Measurements from ENCODE around the gene DNAJC1. TPM values are rescaled to one million over a fixed set of nuclear protein-coding genes. Genes with fewer than 3 reads are reported as not detected.

Gene DNAJC1
- total and polyA plus RNA-seq, 4 donors: 21.2 to 48.1 (median 32.5) TPM

DNA sequence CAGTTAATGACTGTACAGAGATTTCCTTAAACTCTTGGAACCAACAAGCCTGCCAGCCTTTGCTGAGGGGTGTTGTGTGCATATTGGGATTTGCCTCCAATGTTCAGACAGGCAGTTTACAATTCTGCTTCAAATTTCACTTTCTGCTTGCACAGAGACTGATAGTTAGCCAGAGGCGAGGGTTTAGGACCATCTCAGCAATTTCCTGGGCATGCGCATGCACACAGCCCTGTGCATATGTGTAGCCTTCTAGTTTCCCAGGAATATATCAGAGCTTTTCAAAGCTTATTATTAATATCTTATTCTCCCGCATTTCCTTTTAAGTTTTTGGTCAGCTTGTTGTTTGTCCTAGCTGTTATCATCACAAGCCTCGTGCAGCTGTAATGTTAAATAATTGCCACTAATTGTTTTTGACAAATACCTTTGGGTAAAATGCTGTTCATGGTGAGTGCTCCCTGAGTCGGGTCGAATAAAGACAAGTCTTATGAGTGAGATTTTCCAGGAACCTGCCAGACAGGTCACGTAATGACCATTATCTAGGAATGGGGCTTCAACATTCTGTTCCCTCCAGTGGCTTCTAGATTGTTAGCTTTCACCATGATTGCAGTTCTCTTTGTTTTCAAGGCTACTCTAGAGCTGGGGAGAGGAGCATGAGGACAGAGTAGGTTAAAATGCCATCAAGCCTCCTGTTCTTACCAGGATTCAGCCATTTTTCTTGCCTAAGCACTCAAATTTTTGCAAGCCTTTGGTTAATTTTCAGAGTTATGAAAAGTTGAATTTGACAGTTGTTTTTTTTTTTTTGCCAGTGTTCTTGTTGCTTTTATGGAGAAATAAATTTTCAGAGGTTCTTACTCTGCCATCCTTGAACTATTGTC, 24.1 kb upstream of the DNAJC1 start:
- Histone ChIP-seq H3K27me3 (ENCODE audit: control insufficient read depth in 4 of 4, insufficient read depth in 4 of 4, low read length in 3 of 4) (no peaks in the 10 kb centered on the region), H3K4me3 (ENCODE audit: low read depth in 1 of 3, low read length in 3 of 3) (no peak overlapping the region), H3K9ac (ENCODE audit: low read depth in 1 of 2, low read length in 2 of 2) (no peak overlapping the region), H3K9me3 (ENCODE audit: control insufficient read depth in 4 of 4, low read length in 3 of 4) (no peaks in the 10 kb centered on the region), H3K36me3 (ENCODE audit: control insufficient read depth in 4 of 4, insufficient read depth in 3 of 4, low read depth in 1 of 4, low read length in 3 of 4) (no peaks in the 10 kb centered on the region), H3K27ac (ENCODE audit: low read depth in 1 of 2, low read length in 2 of 2) (no peak overlapping the region), H3K4me1 (ENCODE audit: control insufficient read depth in 4 of 4, insufficient read depth in 4 of 4, low read length in 3 of 4) (no peaks in the 10 kb centered on the region)
- 88% methylated on average over 7 of the region's 7 CpGs for WGBS
- no peak for TF ChIP-seq HNF4A (conservative IDR thresholded peaks at IDR 0.05)
- TF ChIP-seq HNF4G (IDR thresholded peaks at IDR 0.05): no peak
- no peak for TF ChIP-seq SP1 (IDR thresholded peaks at IDR 0.05)
- no peak for TF ChIP-seq GABPA (IDR thresholded peaks at IDR 0.05 in 1 of 2, conservative IDR thresholded peaks at IDR 0.05 in 1 of 2)
- TF ChIP-seq EGR1 (IDR thresholded peaks at IDR 0.05; ENCODE audit: low read depth in 2 of 2): no peak
- no peak for TF ChIP-seq ZBTB33 (IDR thresholded peaks at IDR 0.05)
- TF ChIP-seq JUND (IDR thresholded peaks at IDR 0.05): no peak
- no peak for TF ChIP-seq TAF1 (conservative IDR thresholded peaks at IDR 0.05)
- no peak for TF ChIP-seq FOXA2 (IDR thresholded peaks at IDR 0.05)
- no peak for TF ChIP-seq RAD21 (IDR thresholded peaks at IDR 0.05)
- TF ChIP-seq RXRA (IDR thresholded peaks at IDR 0.05): no peak
- TF ChIP-seq CTCF (IDR thresholded peaks at IDR 0.05; ENCODE audit: low read depth, low read length, missing input control): no peak
- TF ChIP-seq YY1 (IDR thresholded peaks at IDR 0.05): no peak
- DNase-seq (ENCODE audit: low spot score): no peak

- Histone ChIP-seq H3K36me3 (ENCODE audit: control insufficient read depth in 4 of 4, insufficient read depth in 3 of 4, low read depth in 1 of 4, low read length in 3 of 4) (no peaks in the 10 kb centered on the region), H3K27ac (ENCODE audit: low read depth in 1 of 2, low read length in 2 of 2) (no peak overlapping the region), H3K4me1 (ENCODE audit: control insufficient read depth in 4 of 4, insufficient read depth in 4 of 4, low read length in 3 of 4) (no peaks in the 10 kb centered on the region), H3K27me3 (ENCODE audit: control insufficient read depth in 4 of 4, insufficient read depth in 4 of 4, low read length in 3 of 4) (no peaks in the 10 kb centered on the region), H3K9ac (ENCODE audit: low read depth in 1 of 2, low read length in 2 of 2) (no peak overlapping the region), H3K9me3 (ENCODE audit: control insufficient read depth in 4 of 4, low read length in 3 of 4) (no peaks in the 10 kb centered on the region), H3K4me3 (ENCODE audit: low read depth in 1 of 3, low read length in 3 of 3) (no peak overlapping the region)
- DNase-seq (ENCODE audit: low spot score): no peak
- TF ChIP-seq ZBTB33 (IDR thresholded peaks at IDR 0.05) (no peak), SP1 (IDR thresholded peaks at IDR 0.05) (no peak), ATF3 (IDR thresholded peaks at IDR 0.05) (no peak), TAF1 (conservative IDR thresholded peaks at IDR 0.05) (no peak)
- WGBS: 77% methylated on average over 1 of the region's 1 CpG
Measured at GRCh38 chr10:22026287-22026686, 22.8 kb upstream of the DNAJC1 start.

All from liver (tissue), 9 donors.